Activated T-cell treated with anti-CD3 and anti-CD28 coated beads, Interleukin-2, amount 50 U/mL, for 72 hours (primary cell): ENCODE results near the gene HOXD3. TPM values are rescaled to one million over a fixed set of nuclear protein-coding genes. Genes with fewer than 3 reads are reported as not detected.
A peak's percentile ranks its signal among the peaks of the same experiment; 100 is the strongest.

Source experiments
- ATAC-seq, 2 donors: fragments of 150-1000 bp; cut with Tn5 transposase; replicated peaks in 1 of 2; 2 replicates each; pipeline ENCODE4 v1.10.0; 2021; ENCODE audit warnings: moderate library complexity in 2 of 2, mild to moderate bottlenecking in 1 of 2
- DNase-seq, 2 donors: peaks; one replicate each; pipeline ENCODE4 v3.0.0; 2021 to 2022; ENCODE audit warnings: mixed read lengths in 1 of 2
- H3K27ac Mint-ChIP-seq: one replicate; pipeline ENCODE4 v1.8.0; 2022; ENCODE audit warnings: mild to moderate bottlenecking, moderate library complexity, mixed read lengths
- H3K27me3 Mint-ChIP-seq: one replicate; pipeline ENCODE4 v1.8.0; 2022; ENCODE audit warnings: low read depth, mixed read lengths
- H3K36me3 Mint-ChIP-seq, 2 donors: one replicate each; pipeline ENCODE4 v1.8.0; 2022; ENCODE audit warnings: mixed read lengths in 2 of 2, mild to moderate bottlenecking in 1 of 2; ENCODE audit not compliant: insufficient read depth in 2 of 2
- H3K4me1 Mint-ChIP-seq: one replicate; pipeline ENCODE4 v1.8.0; 2022; ENCODE audit warnings: low read depth, mixed read lengths
- H3K4me3 Mint-ChIP-seq, 2 donors: one replicate each; pipeline ENCODE4 v1.8.0; 2022; ENCODE audit warnings: mild to moderate bottlenecking in 2 of 2, mixed read lengths in 2 of 2, moderate library complexity in 2 of 2
- H3K9me3 Mint-ChIP-seq, 2 donors: one replicate each; pipeline ENCODE4 v1.8.0; 2022; ENCODE audit warnings: mixed read lengths in 2 of 2
- total RNA-seq, 2 donors: library from RNA; stranded (reverse); gene quantifications; one replicate each; pipeline ENCODE4 v1.2.3, GENCODE V29; 2022

HOXD3 gene
- total RNA-seq, 2 donors from 2014 or later = not detected

GRCh38 chr2:176170602-176171305 is 13.6 kb downstream of the HOXD3 start:
- DNase-seq (no peak), ATAC-seq (no peak)
- peaks cover 35% of the 10 kb centered on the region for H3K4me1 Mint-ChIP-seq
- H3K27me3 Mint-ChIP-seq = peaks cover 92% of the 10 kb centered on the region
- H3K9me3 Mint-ChIP-seq = no peaks in the 10 kb centered on the region
- no peak overlapping the region for H3K27ac Mint-ChIP-seq
- peaks cover 0 to 5% of the 10 kb centered on the region in 2 donors for H3K36me3 Mint-ChIP-seq
- H3K4me3 Mint-ChIP-seq = no peak overlapping the region

- Mint-ChIP-seq H3K4me3 (peak overlapping the region in 1 of 2 donors; percentile 8), H3K27ac (no peak overlapping the region), H3K27me3 (peaks cover 92% of the 10 kb centered on the region), H3K9me3 (no peaks in the 10 kb centered on the region), H3K36me3 (peaks cover 0 to 5% of the 10 kb centered on the region in 2 donors), H3K4me1 (peaks cover 35% of the 10 kb centered on the region)
- DNase-seq (no peak), ATAC-seq (peak in 1 of 2 donors; percentile 20)
These were observed 14.4 kb downstream of the HOXD3 start for GRCh38 chr2:176171351-176172006.

- peaks cover 35% of the 10 kb centered on the region for H3K4me1 Mint-ChIP-seq
- H3K36me3 Mint-ChIP-seq = peaks cover 0 to 5% of the 10 kb centered on the region in 2 donors
- ATAC-seq (no peak), DNase-seq (no peak)
- H3K4me3 Mint-ChIP-seq = peak overlapping the region in 1 of 2 donors; percentile 60
- H3K27ac Mint-ChIP-seq = peak overlapping the region; percentile 30
- no peaks in the 10 kb centered on the region for H3K9me3 Mint-ChIP-seq
- peaks cover 92% of the 10 kb centered on the region for H3K27me3 Mint-ChIP-seq
These were observed 15.1 kb downstream of the HOXD3 start for GRCh38 chr2:176172007-176172894.

- Mint-ChIP-seq H3K9me3 (no peaks in the 10 kb centered on the region), H3K27ac (no peak overlapping the region), H3K27me3 (peaks cover 91% of the 10 kb centered on the region), H3K4me3 (peak overlapping the region in 1 of 2 donors; percentile 15), H3K36me3 (peaks cover 0 to 5% of the 10 kb centered on the region in 2 donors), H3K4me1 (peaks cover 35% of the 10 kb centered on the region)
- ATAC-seq (no peak), DNase-seq (no peak)
These were observed 15.9 kb downstream of the HOXD3 start for GRCh38 chr2:176172895-176173566.

- no peak for DNase-seq
- ATAC-seq = no peak
- H3K36me3 Mint-ChIP-seq = peaks cover 0 to 5% of the 10 kb centered on the region in 2 donors
- H3K4me3 Mint-ChIP-seq = peak overlapping the region in 1 of 2 donors; percentile 74
- H3K4me1 Mint-ChIP-seq = peaks cover 35% of the 10 kb centered on the region
- H3K27ac Mint-ChIP-seq = peak overlapping the region; percentile 15
- H3K9me3 Mint-ChIP-seq = no peaks in the 10 kb centered on the region
- peaks cover 86% of the 10 kb centered on the region for H3K27me3 Mint-ChIP-seq
These were observed 16.7 kb downstream of the HOXD3 start for GRCh38 chr2:176173567-176174381.

- no peak for DNase-seq
- Mint-ChIP-seq H3K9me3 (no peaks in the 10 kb centered on the region), H3K4me3 (peak overlapping the region in 1 of 2 donors; percentile 74), H3K4me1 (peaks cover 35% of the 10 kb centered on the region), H3K27ac (no peak overlapping the region), H3K36me3 (peaks cover 0 to 5% of the 10 kb centered on the region in 2 donors), H3K27me3 (peaks cover 88% of the 10 kb centered on the region)
- ATAC-seq = no peak
These were observed 17.3 kb downstream of the HOXD3 start for GRCh38 chr2:176174382-176174823.

GRCh38 chr2:176174824-176175708 is 18.0 kb downstream of the HOXD3 start:
- Mint-ChIP-seq H3K27me3 (peaks cover 88% of the 10 kb centered on the region), H3K4me3 (peak overlapping the region; percentile 73 to 74), H3K27ac (no peak overlapping the region), H3K9me3 (no peaks in the 10 kb centered on the region), H3K36me3 (peaks cover 2 to 5% of the 10 kb centered on the region in 2 donors), H3K4me1 (peaks cover 35% of the 10 kb centered on the region)
- peak; percentile 49 to 50 for ATAC-seq
- no peak for DNase-seq

- Mint-ChIP-seq H3K36me3 (peaks cover 2 to 5% of the 10 kb centered on the region in 2 donors), H3K4me3 (no peak overlapping the region), H3K4me1 (peaks cover 35% of the 10 kb centered on the region), H3K27me3 (peaks cover 90% of the 10 kb centered on the region), H3K27ac (no peak overlapping the region), H3K9me3 (no peaks in the 10 kb centered on the region)
- no peak for DNase-seq
- ATAC-seq = no peak
These were observed 18.9 kb downstream of the HOXD3 start for GRCh38 chr2:176175709-176176607.

- ATAC-seq = peak; percentile 16 to 23
These were observed 20.5 kb downstream of the HOXD3 start for GRCh38 chr2:176177580-176178037.

GRCh38 chr2:176178038-176178756 is 21.1 kb downstream of the HOXD3 start:
- no peak overlapping the region for H3K27ac Mint-ChIP-seq
- DNase-seq (no peak), ATAC-seq (peak; percentile 43 to 59)
- peaks cover 20% of the 10 kb centered on the region for H3K4me1 Mint-ChIP-seq
- no peaks in the 10 kb centered on the region for H3K9me3 Mint-ChIP-seq
- peak overlapping the region; percentile 73 to 77 for H3K4me3 Mint-ChIP-seq
- H3K36me3 Mint-ChIP-seq = peaks cover 0 to 2% of the 10 kb centered on the region in 2 donors
- H3K27me3 Mint-ChIP-seq = peaks cover 86% of the 10 kb centered on the region

More at GRCh38 chr2:176177580-176178037, 20.5 kb downstream of the HOXD3 start:
- H3K27me3 Mint-ChIP-seq = peaks cover 86% of the 10 kb centered on the region
- peaks cover 1 to 2% of the 10 kb centered on the region in 2 donors for H3K36me3 Mint-ChIP-seq
- no peaks in the 10 kb centered on the region for H3K9me3 Mint-ChIP-seq
- DNase-seq = no peak
- peak overlapping the region; percentile 73 to 77 for H3K4me3 Mint-ChIP-seq
- peaks cover 26% of the 10 kb centered on the region for H3K4me1 Mint-ChIP-seq
- no peak overlapping the region for H3K27ac Mint-ChIP-seq
